Esophagus squamous epithelium (tissue), 4 donors: ENCODE measurements around the gene GMPPB.

Source experiments
- POLR2A ChIP-seq, 4 donors: fragments of 450-650 bp; IDR thresholded peaks; one replicate each; pipeline ENCODE4 v1.6.1; 2017; ENCODE audit warnings: antibody characterized with exemption in 4 of 4, mild to moderate bottlenecking in 4 of 4, moderate library complexity in 3 of 4
- TF ChIP-seq, protein P1 (sequence below), 6 experiments: fragments of 450-650 bp in 4 of 6; fragments of 200-600 bp in 2 of 6; sonication (generic) in 2 of 6; IDR thresholded peaks; one replicate each; pipeline ENCODE4 v1.5.1; 2016 to 2019; ENCODE audit warnings: antibody characterized with exemption in 6 of 6, mild to moderate bottlenecking in 4 of 6, moderate library complexity in 4 of 6

DNA sequence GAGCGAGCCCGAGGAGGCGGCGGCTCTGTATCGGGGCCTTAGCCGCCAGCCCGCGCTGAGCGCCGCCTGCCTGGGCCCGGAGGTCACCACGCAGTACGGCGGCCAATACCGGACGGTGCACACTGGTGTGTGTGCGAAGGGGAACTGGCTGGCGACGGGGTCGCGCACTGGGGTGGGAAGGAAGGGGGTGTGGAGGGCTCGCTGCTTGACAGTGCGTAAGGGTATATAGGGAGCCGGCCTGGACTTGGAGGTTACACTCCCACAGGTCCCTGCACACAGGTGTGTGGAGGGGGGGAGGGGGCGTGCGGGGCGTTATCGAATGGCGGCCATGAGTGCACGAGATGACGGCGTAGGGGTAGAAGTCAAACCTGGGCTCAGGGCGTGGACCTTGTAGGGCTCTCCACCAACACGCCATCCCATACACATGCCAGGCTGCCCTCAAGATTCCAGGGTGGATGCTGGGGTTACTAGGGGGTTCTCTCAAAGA is 49.2 kb downstream of the GMPPB start:
- TF ChIP-seq, protein P1, sequence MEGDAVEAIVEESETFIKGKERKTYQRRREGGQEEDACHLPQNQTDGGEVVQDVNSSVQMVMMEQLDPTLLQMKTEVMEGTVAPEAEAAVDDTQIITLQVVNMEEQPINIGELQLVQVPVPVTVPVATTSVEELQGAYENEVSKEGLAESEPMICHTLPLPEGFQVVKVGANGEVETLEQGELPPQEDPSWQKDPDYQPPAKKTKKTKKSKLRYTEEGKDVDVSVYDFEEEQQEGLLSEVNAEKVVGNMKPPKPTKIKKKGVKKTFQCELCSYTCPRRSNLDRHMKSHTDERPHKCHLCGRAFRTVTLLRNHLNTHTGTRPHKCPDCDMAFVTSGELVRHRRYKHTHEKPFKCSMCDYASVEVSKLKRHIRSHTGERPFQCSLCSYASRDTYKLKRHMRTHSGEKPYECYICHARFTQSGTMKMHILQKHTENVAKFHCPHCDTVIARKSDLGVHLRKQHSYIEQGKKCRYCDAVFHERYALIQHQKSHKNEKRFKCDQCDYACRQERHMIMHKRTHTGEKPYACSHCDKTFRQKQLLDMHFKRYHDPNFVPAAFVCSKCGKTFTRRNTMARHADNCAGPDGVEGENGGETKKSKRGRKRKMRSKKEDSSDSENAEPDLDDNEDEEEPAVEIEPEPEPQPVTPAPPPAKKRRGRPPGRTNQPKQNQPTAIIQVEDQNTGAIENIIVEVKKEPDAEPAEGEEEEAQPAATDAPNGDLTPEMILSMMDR (IDR thresholded peaks at IDR 0.05), result peak in 3 of 6 experiments; percentile 2 to 22 (median 4)
- no peak for TF ChIP-seq POLR2A (IDR thresholded peaks at IDR 0.05)
